Measurements from ENCODE around the gene STING1. TPM values are rescaled to one million over a fixed set of nuclear protein-coding genes. Genes with fewer than 3 reads are reported as not detected.
"Not testable (repeated sequence)": the region's sequence is repeated elsewhere in the genome, so short reads cannot be mapped to it uniquely, and the experiment has no call there.

STING1 gene
- not detected in 2 replicates for total RNA-seq (2022)
- not detected for Bru-seq, nascent RNA
- percentile 14 among the genes with signal in this experiment for BruChase-seq, experiment 1, labeled RNA remaining after a 2-hour chase
- BruChase-seq, experiment 2, labeled RNA remaining after a 6-hour chase = not detected
- long read RNA-seq = 0 reads

DNA sequence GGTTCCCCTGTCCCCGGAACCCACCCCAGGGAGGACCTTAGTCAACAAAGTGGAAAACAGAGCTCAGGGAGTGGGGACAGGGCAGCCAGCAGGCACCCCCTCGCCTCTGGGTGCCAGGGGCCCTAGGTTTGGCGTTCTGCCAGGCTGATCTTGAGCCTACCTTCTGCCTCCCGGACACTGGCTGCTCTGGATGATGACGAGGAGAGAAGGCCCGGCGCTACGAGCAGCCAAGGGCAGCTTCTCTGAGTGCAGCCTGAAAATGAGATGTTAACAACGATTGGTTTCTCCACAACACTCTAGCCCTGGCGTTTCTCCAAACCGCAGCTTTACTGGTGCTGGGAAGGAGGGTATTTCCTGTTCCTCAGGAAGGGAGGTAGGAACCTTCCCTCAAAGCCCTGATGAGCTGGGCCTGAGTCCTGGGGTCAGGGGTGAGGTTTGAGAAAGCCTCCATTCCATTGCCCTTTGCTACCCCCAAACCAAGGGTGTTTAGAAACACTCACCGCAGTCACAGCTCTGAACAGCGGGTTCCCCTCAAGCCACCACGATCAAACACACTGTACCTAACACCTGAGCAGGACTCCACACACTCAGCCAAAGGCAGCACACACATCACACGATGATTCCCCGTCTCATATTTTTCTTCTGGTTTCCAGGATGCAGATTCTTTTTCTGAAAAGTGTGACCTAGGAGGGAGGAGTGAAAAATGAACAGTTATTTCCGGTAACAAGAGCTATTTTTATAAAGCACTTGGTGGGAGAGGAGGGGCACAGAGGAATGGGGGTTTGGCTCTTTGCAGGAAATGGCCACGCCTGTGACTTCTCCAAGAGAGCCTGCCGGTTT, at the start of gene STING1:
TSS of gene STING1 (minus strand) at position 709 of the 840 bp plus-strand sequence. CDS start 1,054 bp downstream, outside the sequence.
- Histone ChIP-seq H3K9me3 (no peaks in the 10 kb centered on the region), H3K4me3 (ENCODE audit: low read depth, low read length) (no peak within 1 kb of the TSS), H3K36me3 (ENCODE audit: control insufficient read depth, insufficient read depth, low read length) (no peaks in the 10 kb centered on the region), H3K4me1 (peaks cover 6% of the 10 kb centered on the region; the same call in 1 of the 2 replicates), H3K27me3 (replicated peaks; ENCODE audit: control insufficient read depth, insufficient read depth, low read length) (no peaks in the 10 kb centered on the region)
- POLR2A ChIA-PET = interaction anchor here (0.6 kb wide), 1 partner anchor 140 kb away, joined by 5 read pairs; no protein-coding TSS in a partner anchor
- Mint-ChIP-seq H3K27me3 (ENCODE audit: insufficient read depth, unreplicated experiment) (no peaks in the 10 kb centered on the region), H3K4me3 (ENCODE audit: unreplicated experiment) (no peak within 1 kb of the TSS), H3K9me3 (ENCODE audit: unreplicated experiment) (no peaks in the 10 kb centered on the region), H3K4me1 (ENCODE audit: low read depth, unreplicated experiment) (no peaks in the 10 kb centered on the region), H3K27ac (ENCODE audit: unreplicated experiment) (no peak within 1 kb of the TSS), H3K36me3 (ENCODE audit: insufficient read depth, unreplicated experiment) (no peaks in the 10 kb centered on the region)
- no peak for DNase-seq
- no TSS peak for BruUV-seq (replicated peaks)
- CTCF ChIA-PET = no interaction called here
- TF ChIP-seq, protein P1, sequence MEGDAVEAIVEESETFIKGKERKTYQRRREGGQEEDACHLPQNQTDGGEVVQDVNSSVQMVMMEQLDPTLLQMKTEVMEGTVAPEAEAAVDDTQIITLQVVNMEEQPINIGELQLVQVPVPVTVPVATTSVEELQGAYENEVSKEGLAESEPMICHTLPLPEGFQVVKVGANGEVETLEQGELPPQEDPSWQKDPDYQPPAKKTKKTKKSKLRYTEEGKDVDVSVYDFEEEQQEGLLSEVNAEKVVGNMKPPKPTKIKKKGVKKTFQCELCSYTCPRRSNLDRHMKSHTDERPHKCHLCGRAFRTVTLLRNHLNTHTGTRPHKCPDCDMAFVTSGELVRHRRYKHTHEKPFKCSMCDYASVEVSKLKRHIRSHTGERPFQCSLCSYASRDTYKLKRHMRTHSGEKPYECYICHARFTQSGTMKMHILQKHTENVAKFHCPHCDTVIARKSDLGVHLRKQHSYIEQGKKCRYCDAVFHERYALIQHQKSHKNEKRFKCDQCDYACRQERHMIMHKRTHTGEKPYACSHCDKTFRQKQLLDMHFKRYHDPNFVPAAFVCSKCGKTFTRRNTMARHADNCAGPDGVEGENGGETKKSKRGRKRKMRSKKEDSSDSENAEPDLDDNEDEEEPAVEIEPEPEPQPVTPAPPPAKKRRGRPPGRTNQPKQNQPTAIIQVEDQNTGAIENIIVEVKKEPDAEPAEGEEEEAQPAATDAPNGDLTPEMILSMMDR (IDR thresholded peaks at IDR 0.05; ENCODE audit: insufficient read depth in 1 of 2, low read depth in 1 of 2, low read length in 1 of 2, severe bottlenecking in 1 of 2, unreplicated experiment in 1 of 2) = no peak
- intact Hi-C loops (cut with micrococcal nuclease; ENCODE audit: unreplicated experiment) = no loop called here

DNA sequence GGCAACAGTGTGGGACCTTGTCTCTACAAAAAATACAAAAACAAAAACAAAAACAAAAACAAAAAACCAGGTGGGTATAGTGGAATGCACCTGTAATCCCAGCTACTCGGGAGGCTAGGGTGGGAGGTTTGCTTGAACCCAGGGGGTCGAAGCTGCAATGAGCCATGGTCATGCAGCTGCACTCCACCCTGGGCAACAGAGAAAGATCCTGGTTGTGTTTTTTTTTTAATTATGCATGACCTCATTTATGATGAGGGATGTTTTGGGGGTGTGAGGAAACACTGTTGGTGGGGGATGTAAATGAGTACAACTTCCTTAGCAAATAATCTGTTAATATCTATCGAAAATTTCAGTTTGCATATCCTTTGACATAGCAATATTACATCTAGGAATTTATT, 49.2 kb upstream of the STING1 start:
- Histone ChIP-seq H3K36me3 (ENCODE audit: control insufficient read depth, insufficient read depth, low read length) (no peaks in the 10 kb centered on the region), H3K27me3 (replicated peaks; ENCODE audit: control insufficient read depth, insufficient read depth, low read length) (no peaks in the 10 kb centered on the region), H3K4me1 (no peaks in the 10 kb centered on the region), H3K4me3 (ENCODE audit: low read depth, low read length) (no peak overlapping the region), H3K9me3 (no peaks in the 10 kb centered on the region)
- no peaks in the 10 kb centered on the region for H3K4me1 Mint-ChIP-seq (ENCODE audit: low read depth, unreplicated experiment)
- DNase-seq = no peak
- intact Hi-C loops (cut with micrococcal nuclease; ENCODE audit: unreplicated experiment) = no loop called here
- BruUV-seq (replicated peaks) = no TSS peak
- TF ChIP-seq, protein P1 (IDR thresholded peaks at IDR 0.05; ENCODE audit: insufficient read depth in 1 of 2, low read depth in 1 of 2, low read length in 1 of 2, severe bottlenecking in 1 of 2, unreplicated experiment in 1 of 2) = no peak
- H3K9me3 Mint-ChIP-seq (ENCODE audit: unreplicated experiment) = peaks cover 11% of the 10 kb centered on the region
- POLR2A ChIA-PET = no interaction called here
- H3K27ac Mint-ChIP-seq (ENCODE audit: unreplicated experiment) = no peak overlapping the region
- H3K36me3 Mint-ChIP-seq (ENCODE audit: insufficient read depth, unreplicated experiment) = no peaks in the 10 kb centered on the region
- CTCF ChIA-PET = no interaction called here
- H3K27me3 Mint-ChIP-seq (ENCODE audit: insufficient read depth, unreplicated experiment) = no peaks in the 10 kb centered on the region
- no peak overlapping the region for H3K4me3 Mint-ChIP-seq (ENCODE audit: unreplicated experiment)

DNA sequence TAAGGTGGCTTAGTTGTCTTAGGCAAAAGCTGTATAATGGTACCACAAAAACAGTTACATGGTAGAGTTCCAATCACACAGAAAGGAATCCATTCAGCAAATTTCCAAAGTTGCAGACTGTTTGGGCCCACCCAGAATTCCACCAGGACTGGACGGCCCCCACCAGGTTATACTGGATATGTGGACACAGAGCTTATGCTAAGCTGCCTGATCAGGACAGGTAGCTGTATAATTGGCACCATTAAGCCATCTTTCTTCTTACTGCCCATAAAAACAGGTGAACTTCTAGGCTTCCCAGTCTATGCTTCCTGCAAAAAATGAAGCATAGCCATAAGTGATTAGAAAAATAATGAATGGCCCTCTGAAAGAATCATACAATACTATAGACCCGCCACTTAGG, 47.5 kb upstream of the STING1 start:
- POLR2A ChIA-PET; H3K4me1 ChIP-seq; DNase-seq; H3K36me3 ChIP-seq (ENCODE audit: control insufficient read depth, insufficient read depth, low read length); H3K4me3 Mint-ChIP-seq (ENCODE audit: unreplicated experiment); H3K27me3 Mint-ChIP-seq (ENCODE audit: insufficient read depth, unreplicated experiment); H3K27me3 ChIP-seq (replicated peaks; ENCODE audit: control insufficient read depth, insufficient read depth, low read length); H3K4me1 Mint-ChIP-seq (ENCODE audit: low read depth, unreplicated experiment); H3K27ac Mint-ChIP-seq (ENCODE audit: unreplicated experiment); BruUV-seq (replicated peaks); H3K36me3 Mint-ChIP-seq (ENCODE audit: insufficient read depth, unreplicated experiment); intact Hi-C loops (cut with micrococcal nuclease; ENCODE audit: unreplicated experiment); H3K9me3 ChIP-seq; H3K4me3 ChIP-seq (ENCODE audit: low read depth, low read length); CTCF ChIA-PET: not testable (repeated sequence)
- H3K9me3 Mint-ChIP-seq (ENCODE audit: unreplicated experiment) = peaks cover 11% of the 10 kb centered on the region

DNA sequence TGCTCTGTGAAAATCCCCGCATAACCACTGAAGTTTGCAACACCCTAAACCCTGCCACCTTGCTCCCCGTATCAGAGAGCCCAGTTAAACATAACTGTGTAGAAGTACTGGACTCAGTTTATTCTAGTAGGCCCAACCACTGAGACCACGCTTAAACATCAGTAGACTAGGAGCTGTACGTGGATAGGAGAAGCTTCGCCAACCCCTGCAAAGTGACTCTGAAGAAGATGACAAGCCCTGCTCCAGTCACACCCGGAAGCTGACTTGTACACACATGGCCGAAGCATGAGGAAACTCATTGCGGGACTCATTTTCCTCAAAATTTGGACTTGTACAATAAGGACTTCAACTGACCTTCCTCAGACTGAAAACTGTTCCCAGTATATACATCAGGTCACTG, 46.1 kb upstream of the STING1 start:
- DNase-seq; H3K27ac Mint-ChIP-seq (ENCODE audit: unreplicated experiment); POLR2A ChIA-PET; H3K36me3 ChIP-seq (ENCODE audit: control insufficient read depth, insufficient read depth, low read length); BruUV-seq (replicated peaks); H3K4me3 ChIP-seq (ENCODE audit: low read depth, low read length); H3K4me3 Mint-ChIP-seq (ENCODE audit: unreplicated experiment); H3K36me3 Mint-ChIP-seq (ENCODE audit: insufficient read depth, unreplicated experiment); CTCF ChIA-PET; H3K4me1 Mint-ChIP-seq (ENCODE audit: low read depth, unreplicated experiment); H3K27me3 Mint-ChIP-seq (ENCODE audit: insufficient read depth, unreplicated experiment); H3K27me3 ChIP-seq (replicated peaks; ENCODE audit: control insufficient read depth, insufficient read depth, low read length); H3K4me1 ChIP-seq; H3K9me3 ChIP-seq; intact Hi-C loops (cut with micrococcal nuclease; ENCODE audit: unreplicated experiment): not testable (repeated sequence)
- H3K9me3 Mint-ChIP-seq (ENCODE audit: unreplicated experiment) = peaks cover 11% of the 10 kb centered on the region

DNA sequence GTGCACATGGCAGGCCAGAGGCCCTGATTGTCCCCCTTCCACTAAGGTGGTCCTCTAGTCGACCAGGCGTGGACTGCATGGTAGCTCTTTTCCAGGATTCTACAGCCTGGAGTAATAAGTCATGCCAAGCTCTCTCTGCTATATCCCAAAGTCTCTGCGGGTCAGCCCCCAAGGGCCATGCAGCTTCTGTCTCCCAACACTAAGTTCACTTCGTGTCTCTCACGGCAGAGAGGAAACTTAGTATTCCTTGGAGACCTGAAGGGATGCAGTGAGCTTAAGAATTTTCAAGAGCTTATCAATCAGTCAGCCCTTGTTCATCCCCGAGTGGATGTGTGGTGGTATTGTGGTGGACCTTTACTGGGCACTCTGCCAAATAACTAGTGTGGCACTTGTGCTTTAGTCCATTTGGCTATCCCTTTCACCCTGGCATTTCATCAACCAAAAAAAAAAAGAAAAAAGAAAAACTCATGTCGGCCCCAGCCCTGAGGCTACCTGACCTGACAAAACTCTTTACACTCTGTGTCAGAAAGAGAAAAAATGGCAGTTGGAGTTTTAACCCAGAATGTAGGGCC, 45.4 kb upstream of the STING1 start:
- H3K36me3 ChIP-seq (ENCODE audit: control insufficient read depth, insufficient read depth, low read length); H3K4me1 ChIP-seq; H3K36me3 Mint-ChIP-seq (ENCODE audit: insufficient read depth, unreplicated experiment); DNase-seq; H3K27me3 ChIP-seq (replicated peaks; ENCODE audit: control insufficient read depth, insufficient read depth, low read length); H3K4me3 ChIP-seq (ENCODE audit: low read depth, low read length); H3K4me3 Mint-ChIP-seq (ENCODE audit: unreplicated experiment); intact Hi-C loops (cut with micrococcal nuclease; ENCODE audit: unreplicated experiment); H3K4me1 Mint-ChIP-seq (ENCODE audit: low read depth, unreplicated experiment); H3K27me3 Mint-ChIP-seq (ENCODE audit: insufficient read depth, unreplicated experiment); POLR2A ChIA-PET; BruUV-seq (replicated peaks); CTCF ChIA-PET; H3K9me3 ChIP-seq; H3K27ac Mint-ChIP-seq (ENCODE audit: unreplicated experiment): not testable (repeated sequence)
- H3K9me3 Mint-ChIP-seq (ENCODE audit: unreplicated experiment) = peaks cover 11% of the 10 kb centered on the region
